Loucy (cell line): ENCODE results near the gene MYPOP.

ENCODE experiments used
- H2AFZ ChIP-seq: fragments of 200-600 bp; sonication (generic); 2 replicates; pipeline ENCODE4 v1.6.0; 2016; ENCODE audit warnings: antibody characterized with exemption, mild to moderate bottlenecking, low read length, moderate library complexity
- H3F3A ChIP-seq: fragments of 200-600 bp; 2 replicates; pipeline ENCODE4 v1.6.0; 2016; ENCODE audit warnings: antibody characterized with exemption, low read depth, mild to moderate bottlenecking
- H3K27me3 ChIP-seq: fragments of 200-600 bp; sonication (generic); 2 replicates; pipeline ENCODE4 v1.6.1; 2014; ENCODE audit warnings: low read length, mild to moderate bottlenecking; ENCODE audit not compliant: insufficient read depth, poor library complexity, severe bottlenecking
- H3K36me3 ChIP-seq: fragments of 200-600 bp; sonication (generic); 2 replicates; pipeline ENCODE4 v1.6.1; 2016; ENCODE audit warnings: low read length; ENCODE audit not compliant: insufficient read depth
- H3K4me1 ChIP-seq: fragments of 200-600 bp; sonication (generic); 2 replicates; pipeline ENCODE4 v1.5.1; 2014; ENCODE audit warnings: low read length, mild to moderate bottlenecking; ENCODE audit not compliant: insufficient read depth, poor library complexity, severe bottlenecking
- H3K4me2 ChIP-seq: fragments of 200-600 bp; sonication (generic); 2 replicates; pipeline ENCODE4 v1.6.0; 2014; ENCODE audit warnings: antibody characterized with exemption, low read length, low read depth, mild to moderate bottlenecking; ENCODE audit not compliant: poor library complexity, severe bottlenecking
- H3K4me3 ChIP-seq: fragments of 200-600 bp; sonication (generic); 2 replicates; pipeline ENCODE4 v1.5.1; 2014; ENCODE audit warnings: low read length, mild to moderate bottlenecking, mixed read lengths; ENCODE audit not compliant: poor library complexity, severe bottlenecking
- H3K79me2 ChIP-seq: fragments of 200-600 bp; sonication (generic); 2 replicates; pipeline ENCODE4 v1.6.1; 2014; ENCODE audit warnings: low read length; ENCODE audit not compliant: insufficient read depth
- H3K9ac ChIP-seq: fragments of 200-600 bp; sonication (generic); 2 replicates; pipeline ENCODE4 v1.6.0; 2014; ENCODE audit warnings: mild to moderate bottlenecking, low read depth, low read length, moderate library complexity; ENCODE audit not compliant: poor library complexity, severe bottlenecking
- H3K9me2 ChIP-seq: fragments of 200-600 bp; sonication (generic); replicated peaks from 2 replicates; pipeline ENCODE4 v1.6.1; 2016; ENCODE audit warnings: low read depth, low read length, mixed read lengths
- H3K9me3 ChIP-seq: fragments of 200-600 bp; sonication (generic); 2 replicates; pipeline ENCODE4 v1.6.1; 2014; ENCODE audit warnings: mild to moderate bottlenecking, antibody characterized with exemption, low read length, low read depth; ENCODE audit not compliant: insufficient read depth
- H4K20me1 ChIP-seq: fragments of 200-600 bp; sonication (generic); 2 replicates; pipeline ENCODE4 v1.6.0; 2014; ENCODE audit warnings: antibody characterized with exemption, low read length, mild to moderate bottlenecking; ENCODE audit not compliant: insufficient read depth, poor library complexity, severe bottlenecking
- EZH2phosphoT487 ChIP-seq: fragments of 200-600 bp; IDR thresholded peaks from 2 replicates; pipeline ENCODE4 v1.6.1; 2018; ENCODE audit warnings: antibody characterized with exemption, mild to moderate bottlenecking, moderate library complexity, borderline replicate concordance
- TF ChIP-seq, protein P1 (sequence below): fragments of 200-600 bp; sonication (generic); conservative IDR thresholded peaks from 2 replicates; pipeline ENCODE4 v1.5.1; 2014; ENCODE audit warnings: mild to moderate bottlenecking, antibody characterized with exemption, low read length

MYPOP gene

DNA sequence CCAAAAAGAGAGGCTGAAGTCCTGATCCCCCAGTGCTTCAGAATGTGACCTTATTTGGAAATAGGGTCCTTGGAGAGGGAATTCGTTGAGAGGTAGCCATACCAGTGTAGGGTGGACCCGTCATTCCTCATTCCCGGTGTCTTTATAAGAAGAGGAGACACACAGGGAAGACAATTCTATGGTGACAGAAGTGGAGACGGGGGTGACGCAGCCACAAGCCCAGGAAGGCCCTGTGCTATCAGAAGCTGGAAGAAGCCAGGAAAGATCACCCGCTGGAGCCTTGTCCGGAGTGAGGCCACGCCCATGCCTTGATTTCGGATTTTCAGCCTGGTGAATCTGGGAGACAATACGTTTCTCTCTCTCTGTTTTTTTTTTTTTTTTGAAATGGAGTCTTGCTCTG is 2.6 kb upstream of the MYPOP start:
- no peaks in the 10 kb centered on the region for H3K9me2 ChIP-seq
- H3K9me3 ChIP-seq, result no peaks in the 10 kb centered on the region

GRCh38 chr19:45902651-45903625 is 525 bp upstream of the MYPOP start:
- TF ChIP-seq EZH2phosphoT487, result no peak
- TF ChIP-seq, protein P1, sequence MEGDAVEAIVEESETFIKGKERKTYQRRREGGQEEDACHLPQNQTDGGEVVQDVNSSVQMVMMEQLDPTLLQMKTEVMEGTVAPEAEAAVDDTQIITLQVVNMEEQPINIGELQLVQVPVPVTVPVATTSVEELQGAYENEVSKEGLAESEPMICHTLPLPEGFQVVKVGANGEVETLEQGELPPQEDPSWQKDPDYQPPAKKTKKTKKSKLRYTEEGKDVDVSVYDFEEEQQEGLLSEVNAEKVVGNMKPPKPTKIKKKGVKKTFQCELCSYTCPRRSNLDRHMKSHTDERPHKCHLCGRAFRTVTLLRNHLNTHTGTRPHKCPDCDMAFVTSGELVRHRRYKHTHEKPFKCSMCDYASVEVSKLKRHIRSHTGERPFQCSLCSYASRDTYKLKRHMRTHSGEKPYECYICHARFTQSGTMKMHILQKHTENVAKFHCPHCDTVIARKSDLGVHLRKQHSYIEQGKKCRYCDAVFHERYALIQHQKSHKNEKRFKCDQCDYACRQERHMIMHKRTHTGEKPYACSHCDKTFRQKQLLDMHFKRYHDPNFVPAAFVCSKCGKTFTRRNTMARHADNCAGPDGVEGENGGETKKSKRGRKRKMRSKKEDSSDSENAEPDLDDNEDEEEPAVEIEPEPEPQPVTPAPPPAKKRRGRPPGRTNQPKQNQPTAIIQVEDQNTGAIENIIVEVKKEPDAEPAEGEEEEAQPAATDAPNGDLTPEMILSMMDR, result no peak
- H3K4me1 ChIP-seq, result peaks cover 5% of the 10 kb centered on the region

More for the DNA sequence above, 2.6 kb upstream of the MYPOP start:
- Histone ChIP-seq H3K9ac (no peak overlapping the region), H3K79me2 (peaks cover 23% of the 10 kb centered on the region), H3K4me2 (no peak overlapping the region), H3K27me3 (no peaks in the 10 kb centered on the region), H4K20me1 (peaks cover 4% of the 10 kb centered on the region), H3K36me3 (no peaks in the 10 kb centered on the region), H2AFZ (no peak overlapping the region), H3K4me3 (no peak overlapping the region), H3K4me1 (peaks cover 5% of the 10 kb centered on the region), H3F3A (no peaks in the 10 kb centered on the region)
- no peak for TF ChIP-seq EZH2phosphoT487
- TF ChIP-seq, protein P1, result no peak

GRCh38 chr19:45901432-45901911 is 941 bp downstream of the MYPOP start:
- H3K9me3 ChIP-seq, result no peaks in the 10 kb centered on the region
- no peaks in the 10 kb centered on the region for H3K27me3 ChIP-seq
- H3F3A ChIP-seq, result no peaks in the 10 kb centered on the region
- peaks cover 4% of the 10 kb centered on the region for H4K20me1 ChIP-seq
- no peaks in the 10 kb centered on the region; the same call in 1 of the 2 replicates for H3K36me3 ChIP-seq
- H3K4me2 ChIP-seq, result peak overlapping the region; percentile 85
- TF ChIP-seq, protein P1, result no peak
- TF ChIP-seq EZH2phosphoT487, result no peak
- H3K4me3 ChIP-seq, result peak overlapping the region; percentile 99
- H2AFZ ChIP-seq, result no peak overlapping the region
- H3K9me2 ChIP-seq, result no peaks in the 10 kb centered on the region
- H3K4me1 ChIP-seq, result peaks cover 5% of the 10 kb centered on the region
- H3K79me2 ChIP-seq, result peaks cover 27% of the 10 kb centered on the region
- peak overlapping the region; percentile 98 for H3K9ac ChIP-seq

More at GRCh38 chr19:45902651-45903625, 525 bp upstream of the MYPOP start:
- Histone ChIP-seq H4K20me1 (peaks cover 4% of the 10 kb centered on the region), H3K79me2 (peaks cover 27% of the 10 kb centered on the region), H3K9ac (peak overlapping the region; percentile 98), H3K4me2 (peak overlapping the region; percentile 85), H3K4me3 (peak overlapping the region; percentile 99), H2AFZ (peak overlapping the region; percentile 89), H3K36me3 (no peaks in the 10 kb centered on the region; the same call in 1 of the 2 replicates), H3K9me2 (no peaks in the 10 kb centered on the region), H3K27me3 (no peaks in the 10 kb centered on the region), H3F3A (no peaks in the 10 kb centered on the region), H3K9me3 (no peaks in the 10 kb centered on the region)
